Hepatic stellate cell (primary cell): ENCODE measurements around the gene SERPINB8.
A peak's percentile ranks its signal among the peaks of the same experiment; 100 is the strongest.

Source experiments
- DNase-seq: peaks from one replicate; pipeline ENCODE4 v3.0.0; 2011; ENCODE audit warnings: low spot score

SERPINB8 gene

GRCh38 chr18:63964908-63965307 is 5.0 kb upstream of the SERPINB8 start:
- no peak for DNase-seq

- no peak for DNase-seq
Observed at GRCh38 chr18:63965716-63966330, 4.1 kb upstream of the SERPINB8 start.

GRCh38 chr18:63970809-63971205 is 926 bp downstream of the SERPINB8 start:
- DNase-seq: peak; percentile 11

- DNase-seq: no peak
Observed at GRCh38 chr18:63971320-63972001, 1.6 kb downstream of the SERPINB8 start.

GRCh38 chr18:63972002-63972376 is 2.1 kb downstream of the SERPINB8 start:
- DNase-seq: no peak

- no peak for DNase-seq
Observed at GRCh38 chr18:63974991-63975390, 5.1 kb downstream of the SERPINB8 start.

GRCh38 chr18:63975628-63976027 is 5.7 kb downstream of the SERPINB8 start:
- no peak for DNase-seq

- DNase-seq: no peak
Observed at GRCh38 chr18:63977040-63977439, 7.2 kb downstream of the SERPINB8 start.

- DNase-seq: peak; percentile 55
Observed at GRCh38 chr18:63979409-63979920, 9.6 kb downstream of the SERPINB8 start.

GRCh38 chr18:63980027-63980426 is 10.1 kb downstream of the SERPINB8 start:
- no peak for DNase-seq

- no peak for DNase-seq
Observed at GRCh38 chr18:63980896-63981460, 11.1 kb downstream of the SERPINB8 start.

- DNase-seq: no peak
Observed at GRCh38 chr18:63981719-63982118, 11.8 kb downstream of the SERPINB8 start.

- no peak for DNase-seq
Observed at GRCh38 chr18:63982361-63982760, 12.5 kb downstream of the SERPINB8 start.

GRCh38 chr18:63986885-63987284 is 17.0 kb downstream of the SERPINB8 start:
- no peak for DNase-seq

- DNase-seq: no peak
Observed at GRCh38 chr18:63987743-63988142, 17.9 kb downstream of the SERPINB8 start.

GRCh38 chr18:63992751-63993150 is 22.9 kb downstream of the SERPINB8 start:
- DNase-seq: no peak

GRCh38 chr18:63994783-63995399 is 25.0 kb downstream of the SERPINB8 start:
- DNase-seq: peak; percentile 59

GRCh38 chr18:63997041-63997440 is 27.2 kb downstream of the SERPINB8 start:
- no peak for DNase-seq

GRCh38 chr18:63997606-63998005 is 27.7 kb downstream of the SERPINB8 start:
- DNase-seq: peak; percentile 14

GRCh38 chr18:63999871-64000270 is 30.0 kb downstream of the SERPINB8 start:
- no peak for DNase-seq

- DNase-seq: no peak
Observed at GRCh38 chr18:64002581-64002980, 32.7 kb downstream of the SERPINB8 start.

GRCh38 chr18:64009305-64009704 is 39.4 kb downstream of the SERPINB8 start:
- no peak for DNase-seq

GRCh38 chr18:64011513-64011912 is 41.6 kb downstream of the SERPINB8 start:
- no peak for DNase-seq
